HCEC 1CT (cell line): ENCODE data around the gene KIFC3.
"Not testable (repeated sequence)": the region's sequence is repeated elsewhere in the genome, so short reads cannot be mapped to it uniquely, and the experiment has no call there.

Source experiments
- DNase-seq: peaks from one replicate; pipeline ENCODE4 v3.0.0-alpha.2; 2017

Gene KIFC3

DNA sequence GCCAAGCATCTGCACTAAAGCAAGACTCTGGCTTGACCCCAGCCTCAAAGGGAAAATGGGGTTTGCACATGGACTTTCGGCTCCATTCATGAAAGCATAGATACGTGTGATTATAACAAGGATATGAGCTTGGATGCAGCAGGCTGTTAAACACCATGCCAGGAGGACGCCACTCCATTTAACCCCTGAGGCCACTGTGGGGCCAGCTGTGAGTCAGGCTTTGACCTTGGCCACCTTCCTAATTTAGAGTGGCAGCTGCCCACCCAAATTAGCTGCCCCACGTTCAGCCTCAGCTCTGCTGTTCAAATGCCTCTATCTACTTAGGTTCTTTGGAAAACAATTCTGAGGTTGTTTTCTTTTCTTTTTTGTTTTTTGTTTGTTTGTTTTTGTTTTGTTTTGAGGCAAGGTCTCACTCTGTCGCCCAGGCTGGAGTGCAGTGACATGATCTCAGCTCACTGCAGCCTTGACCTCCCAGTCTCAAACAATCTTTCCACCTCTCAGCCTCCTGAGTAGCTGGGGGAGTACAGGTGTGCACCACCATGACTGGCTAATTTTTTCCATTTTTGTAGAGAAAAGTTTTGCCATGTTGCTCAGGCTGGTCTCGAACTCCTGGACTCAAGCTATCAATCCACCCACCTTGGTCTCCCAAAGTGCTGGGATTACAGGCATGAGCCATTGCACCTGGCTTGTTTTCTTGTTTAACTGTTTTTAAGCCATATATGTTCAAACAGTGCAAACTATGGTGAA, 23.2 kb upstream of the KIFC3 start:
- no peak for DNase-seq

DNA sequence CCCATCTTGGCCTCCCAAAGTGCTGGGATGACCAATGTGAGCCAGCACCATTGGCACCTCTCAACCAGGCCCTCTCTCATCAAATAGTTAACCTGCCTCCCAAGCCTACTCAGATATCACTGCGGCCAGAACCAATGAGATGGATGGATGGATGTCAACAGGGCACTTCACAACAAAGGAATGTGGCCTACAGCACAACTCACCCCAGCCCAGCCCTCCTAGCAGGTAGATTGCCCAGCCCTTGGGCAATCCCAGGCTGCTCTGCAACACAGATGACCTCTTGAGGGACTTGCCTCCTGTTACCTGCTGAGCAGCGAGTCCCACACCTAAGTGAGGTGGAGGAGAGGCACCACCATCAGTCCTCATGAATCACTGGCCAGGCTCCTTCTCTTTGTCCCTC, 22.6 kb upstream of the KIFC3 start:
- no peak for DNase-seq

DNA sequence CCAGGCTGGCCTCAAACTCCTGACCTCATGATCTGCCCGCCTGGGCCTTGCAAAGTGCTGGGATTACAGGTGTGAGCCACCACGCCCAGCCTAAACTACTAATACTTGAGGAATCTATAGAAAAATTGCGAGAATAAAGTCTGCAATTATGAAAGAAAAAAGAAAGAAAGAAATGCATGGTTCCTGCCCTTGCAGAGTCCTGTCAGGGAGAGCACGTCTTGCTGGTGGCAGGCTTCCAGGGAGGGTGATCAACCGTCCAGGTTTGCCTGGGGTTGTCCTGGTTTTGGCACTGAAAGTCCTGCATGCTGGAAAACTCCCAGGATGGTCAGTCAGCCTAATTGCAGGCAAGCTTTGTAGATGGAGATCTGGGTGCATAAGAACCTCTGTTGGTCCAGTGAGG, 21.5 kb upstream of the KIFC3 start:
- no peak for DNase-seq

DNA sequence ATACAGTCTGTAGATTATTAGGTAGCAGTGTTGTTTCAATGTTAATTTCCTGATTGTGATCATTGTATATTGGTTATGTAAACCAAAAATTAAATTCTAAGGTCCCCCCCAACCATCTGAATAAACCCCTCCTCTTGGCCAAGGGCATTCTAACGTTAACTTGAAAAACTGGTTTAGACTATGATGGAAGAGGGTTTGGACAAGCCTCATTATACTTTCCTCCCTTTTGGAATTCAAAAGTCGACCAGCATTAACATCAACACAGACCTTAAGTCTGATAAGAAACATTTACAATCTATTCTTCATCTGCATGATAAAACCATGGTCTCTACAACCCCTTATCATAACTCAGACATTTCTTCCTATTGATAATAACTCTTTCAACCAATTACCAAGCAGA, 20.6 kb upstream of the KIFC3 start:
- DNase-seq, result no peak

DNA sequence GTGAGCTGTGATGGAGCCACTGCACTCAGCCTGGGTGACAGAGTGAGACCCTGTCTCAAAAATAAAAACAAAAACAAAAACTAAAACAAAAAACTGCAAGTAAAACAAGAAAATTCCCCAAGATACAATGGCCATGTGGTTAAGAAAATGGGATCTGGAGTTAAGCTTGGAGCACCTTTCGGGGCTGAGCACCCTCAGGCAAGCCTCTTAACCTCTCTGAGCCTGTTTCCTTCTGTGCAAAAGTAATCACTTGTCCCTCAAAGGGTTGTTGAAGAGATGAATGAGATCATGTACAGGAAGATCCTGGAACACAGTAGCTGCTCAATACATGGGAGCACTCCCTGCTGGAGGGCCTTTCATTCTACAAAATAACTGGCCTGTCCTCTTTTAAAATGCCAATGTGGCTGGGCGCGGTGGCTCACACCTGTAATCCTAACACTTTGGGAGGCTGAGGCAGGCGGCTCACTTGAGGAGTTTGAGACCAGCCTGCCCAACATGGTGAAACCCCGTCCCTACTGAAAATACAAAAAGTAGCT, 19.8 kb upstream of the KIFC3 start:
- no peak for DNase-seq

DNA sequence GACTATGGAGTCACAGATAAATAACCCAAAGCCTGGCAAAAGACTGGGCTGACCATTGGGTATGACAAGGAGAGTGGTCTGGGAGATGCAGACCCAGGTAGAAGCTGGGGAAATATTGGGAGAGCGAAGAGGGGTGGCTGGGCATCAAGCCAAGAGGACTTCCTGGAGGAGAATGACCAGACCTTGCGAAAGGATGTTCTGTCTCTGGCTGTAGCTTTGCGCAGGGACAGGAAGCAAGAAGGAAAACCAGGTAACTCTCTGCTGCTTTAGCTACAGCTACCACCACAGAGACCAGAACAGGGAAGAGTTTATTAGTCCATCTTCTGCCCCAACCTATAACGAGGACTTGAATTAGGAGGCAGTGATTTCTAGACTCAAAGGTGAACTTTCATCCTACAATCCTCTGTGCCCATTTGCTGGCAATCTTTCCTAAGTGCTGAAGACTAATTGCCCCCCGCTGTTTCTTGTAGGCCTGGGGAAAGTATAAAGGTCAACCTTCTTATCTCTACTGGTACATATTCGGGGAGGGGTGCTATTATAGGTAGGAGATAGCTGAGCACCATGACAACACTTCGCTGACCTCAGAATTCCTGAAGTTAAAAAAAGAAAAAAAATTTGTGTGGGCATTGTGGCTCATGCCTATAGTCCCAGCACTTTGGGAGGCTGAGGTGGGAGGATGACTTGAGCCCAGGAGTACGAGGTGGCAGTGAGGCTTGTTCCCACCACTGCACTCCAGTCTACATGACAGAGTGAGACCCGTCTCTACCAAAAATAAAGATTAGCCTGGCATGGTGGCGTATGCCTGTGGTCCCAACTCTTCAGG, 19.1 kb upstream of the KIFC3 start:
- no peak for DNase-seq

DNA sequence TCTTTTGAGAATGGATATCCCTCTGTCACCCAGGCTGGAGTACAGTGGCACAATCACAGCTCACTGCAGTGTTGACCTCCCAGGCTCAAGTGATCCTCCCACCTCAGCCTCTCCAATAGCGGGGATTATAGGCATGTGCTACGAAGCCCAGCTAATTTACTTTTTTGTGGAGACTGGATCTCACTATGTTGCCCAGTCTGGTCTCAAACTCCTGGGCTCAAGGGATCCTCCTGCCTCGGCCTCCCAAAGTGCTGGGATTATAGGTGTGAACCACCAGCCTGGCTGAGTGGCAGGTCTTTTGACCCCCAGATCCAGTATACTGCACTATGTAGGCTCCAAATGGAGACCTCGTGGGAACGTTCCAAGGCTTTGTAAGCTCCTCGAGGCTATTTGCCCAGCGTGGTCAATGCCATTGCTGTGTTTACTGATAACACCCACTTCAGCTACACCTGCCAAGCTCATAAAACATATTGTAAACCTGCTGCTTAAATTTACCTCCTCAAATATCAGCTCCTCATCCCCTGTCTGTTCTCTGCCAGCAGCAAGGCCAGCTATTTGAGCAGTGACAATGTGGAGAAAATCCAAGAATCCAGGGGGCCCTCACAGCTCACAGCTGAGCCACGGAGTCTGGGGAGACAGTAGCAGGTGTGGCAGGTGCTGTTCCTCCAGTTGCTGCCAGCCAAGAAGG, 16.2 kb upstream of the KIFC3 start:
- no peak for DNase-seq

DNA sequence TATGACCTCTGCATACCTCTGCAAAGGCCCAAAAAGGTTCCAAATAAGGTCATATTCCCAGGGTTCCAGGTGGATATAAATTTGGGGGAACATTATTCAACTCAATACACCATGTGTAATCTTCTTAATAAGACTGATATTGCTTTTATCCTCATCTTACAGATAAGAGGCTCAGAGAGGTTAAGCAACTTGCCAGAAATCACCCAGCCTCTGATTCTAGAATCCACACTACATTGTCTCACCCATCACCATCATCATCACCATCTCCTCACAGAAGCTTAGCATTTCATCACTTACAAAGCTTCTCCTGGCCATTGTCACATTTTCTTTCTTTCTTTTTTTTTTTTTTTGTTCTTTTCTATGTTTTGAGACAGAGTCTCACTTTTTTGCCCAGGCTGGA, 15.4 kb upstream of the KIFC3 start:
- no peak for DNase-seq

DNA sequence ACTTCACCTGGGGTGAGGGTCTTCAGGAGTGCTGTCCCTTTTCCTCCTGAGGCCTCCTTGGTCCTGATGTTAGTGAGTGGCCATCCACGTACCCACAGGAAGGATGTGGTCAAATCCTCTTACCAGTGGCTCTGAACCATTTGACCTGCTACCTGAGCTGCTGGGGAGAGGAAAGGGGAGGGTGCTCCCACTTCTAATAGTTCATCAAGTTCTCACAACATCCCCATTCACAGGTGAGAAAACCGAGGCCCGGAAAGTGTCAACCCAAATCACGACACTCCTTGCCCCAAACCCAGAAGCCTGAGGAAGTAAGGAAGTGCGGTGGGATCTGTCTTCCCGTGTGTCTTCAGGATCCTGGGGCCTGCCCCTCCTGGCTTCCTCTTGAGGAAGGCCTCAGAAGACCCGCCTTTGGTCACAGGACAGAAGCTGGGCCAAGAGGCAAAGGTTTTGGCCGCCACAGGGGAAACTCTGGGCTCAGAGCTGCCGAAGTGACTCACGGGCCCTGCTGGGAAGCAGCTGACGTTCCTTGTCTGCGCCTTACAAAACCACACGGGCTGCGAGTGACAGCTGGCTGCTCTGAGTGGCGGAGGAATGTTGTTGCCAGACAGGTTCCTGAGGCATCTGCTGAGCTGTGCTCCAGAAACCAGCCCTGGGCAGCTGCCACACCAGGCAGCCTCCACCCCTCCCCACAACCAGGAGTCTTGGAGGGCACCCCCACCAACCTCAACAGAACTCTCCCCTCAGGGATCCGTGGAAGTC, 13.9 kb upstream of the KIFC3 start:
- peak; percentile 91 for DNase-seq

DNA sequence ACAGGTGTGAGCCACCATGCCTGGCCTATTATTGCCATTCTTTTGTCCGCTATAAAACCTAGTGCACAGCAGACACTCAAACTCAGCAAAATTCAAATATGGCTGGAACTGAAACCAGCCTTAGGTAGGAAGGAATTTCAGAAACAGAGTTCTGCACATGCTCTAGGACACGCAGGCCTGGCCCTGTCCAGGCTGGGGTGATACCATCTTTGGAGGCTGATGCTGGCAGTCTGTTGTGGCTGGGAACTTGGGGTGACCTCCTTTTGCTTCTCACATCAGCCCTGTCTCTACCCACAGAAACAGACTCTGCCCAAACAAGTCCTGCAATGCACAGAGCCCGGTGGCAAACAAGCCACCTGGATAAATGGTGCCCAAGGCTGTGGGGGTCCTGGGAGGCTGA, 12.6 kb upstream of the KIFC3 start:
- DNase-seq, result no peak

DNA sequence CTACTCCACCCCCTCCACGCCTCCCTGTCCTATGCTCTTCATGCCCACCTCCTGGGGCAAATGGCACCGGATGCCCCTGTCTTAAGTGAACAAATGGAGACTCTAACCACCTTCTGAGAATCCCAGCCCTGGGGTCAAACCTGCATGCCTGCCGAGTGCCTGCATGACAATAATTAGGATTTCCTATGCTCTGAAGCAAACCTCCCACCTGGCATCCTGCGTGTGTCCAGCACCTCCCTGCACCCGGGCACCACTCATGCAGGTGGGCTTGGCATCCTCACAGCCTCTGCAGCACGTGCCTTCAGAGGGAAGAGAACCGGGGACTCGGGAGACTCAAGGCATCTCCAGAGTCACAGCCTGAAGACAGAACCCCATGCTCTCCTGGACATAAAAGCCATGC, 11.2 kb upstream of the KIFC3 start:
- DNase-seq, result no peak

DNA sequence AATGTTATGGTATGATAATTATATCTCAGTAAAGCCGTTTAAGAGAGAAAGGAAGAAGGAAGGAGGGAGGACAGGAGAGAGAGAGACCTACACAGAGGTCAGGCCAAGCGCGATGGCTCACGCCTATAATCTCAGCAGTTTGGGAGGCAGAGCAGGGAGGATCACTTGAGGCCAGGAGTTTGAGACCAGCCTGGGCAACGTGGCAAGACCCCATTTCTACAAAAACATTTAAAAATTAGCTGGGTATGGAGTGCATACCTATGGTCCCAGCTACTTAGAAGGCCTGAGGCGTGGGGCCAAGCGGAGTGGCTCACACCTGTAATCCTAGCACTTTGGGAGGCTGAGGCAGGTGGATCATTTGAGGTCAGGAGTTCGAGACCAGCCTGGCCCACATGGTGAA, 9.0 kb upstream of the KIFC3 start:
- DNase-seq, result not testable (repeated sequence)

DNA sequence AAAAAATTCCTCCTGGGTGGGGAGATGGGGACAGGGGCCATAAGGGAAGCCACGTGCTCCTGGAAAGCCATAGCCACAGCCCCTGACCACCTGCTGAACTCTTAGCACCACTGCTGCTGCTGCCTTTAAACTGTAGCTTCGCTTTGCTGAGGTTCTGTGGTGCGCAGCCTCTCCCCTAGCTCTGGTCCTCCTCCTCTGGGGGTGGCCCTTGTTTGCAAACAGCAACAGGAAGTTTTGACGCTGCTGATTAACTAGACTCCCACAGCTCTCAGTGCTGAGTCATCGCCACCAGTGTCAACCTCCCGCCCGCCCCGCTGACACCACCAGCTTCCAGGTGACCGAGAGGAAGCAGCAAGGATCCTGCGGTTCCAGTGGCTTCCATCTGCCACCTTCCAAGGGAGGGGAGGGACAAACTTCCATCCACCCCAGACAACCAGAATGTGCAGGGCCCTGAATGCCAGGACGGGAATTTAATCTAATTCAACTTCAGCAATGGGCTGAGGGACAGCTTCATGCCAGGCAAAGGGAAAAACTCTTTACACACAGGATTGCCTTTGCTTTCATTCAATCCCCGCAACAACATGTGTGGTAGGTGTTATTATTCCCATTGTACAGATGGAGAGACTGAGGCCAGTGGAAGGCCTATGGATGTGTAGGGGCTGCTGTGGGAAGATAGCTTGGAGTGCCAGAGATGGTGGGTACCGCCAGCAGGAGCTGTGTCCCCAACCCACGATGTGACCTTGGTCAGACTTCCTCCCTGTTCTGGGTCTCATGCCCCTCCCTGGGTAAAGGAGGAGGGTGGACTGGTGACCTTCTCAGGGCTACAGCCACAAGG, 8.1 kb upstream of the KIFC3 start:
- peak; percentile 80 for DNase-seq

DNA sequence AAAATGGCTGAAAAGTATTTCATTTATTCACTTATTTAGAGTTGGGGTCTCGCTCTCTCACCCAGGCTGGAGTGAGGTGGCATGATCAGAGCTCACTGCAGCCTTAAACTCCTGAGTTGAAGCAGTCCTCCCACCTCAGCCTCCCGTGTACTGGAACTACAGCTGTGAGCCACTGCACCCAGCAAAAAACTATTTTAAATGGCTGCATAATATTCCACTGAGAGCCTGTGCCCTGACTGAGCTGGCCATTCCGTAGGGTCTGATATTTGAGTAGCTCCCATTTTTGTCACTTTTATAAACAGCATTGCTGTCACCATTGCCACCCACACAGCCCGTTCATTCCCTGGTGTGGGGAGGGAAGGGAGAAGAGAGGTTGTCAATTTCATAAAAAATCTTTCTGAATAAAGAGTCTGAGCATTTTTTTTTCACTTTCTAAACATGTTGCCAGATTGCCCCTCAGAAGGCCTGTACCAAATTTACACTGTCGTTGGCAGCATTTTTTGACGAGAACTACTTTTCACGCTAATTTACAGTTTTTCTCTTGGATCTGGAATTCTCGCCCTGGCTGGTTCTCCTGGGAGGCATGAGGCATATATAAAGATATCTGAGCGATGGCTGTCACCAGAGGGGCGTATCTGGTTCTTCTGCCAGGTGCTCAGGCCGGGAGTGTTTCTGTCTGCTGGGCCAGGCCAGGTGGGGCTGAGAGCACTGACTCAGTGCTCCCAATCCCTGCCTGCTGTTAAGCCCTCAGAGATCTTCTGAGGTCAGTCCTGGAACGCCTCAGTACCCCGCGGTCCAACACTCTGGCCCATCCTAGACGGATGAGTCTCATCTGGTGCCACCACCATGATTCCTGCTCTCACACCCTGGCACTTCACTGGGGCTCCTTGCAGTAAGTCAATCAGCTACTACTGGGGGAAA, 7.2 kb upstream of the KIFC3 start:
- no peak for DNase-seq

DNA sequence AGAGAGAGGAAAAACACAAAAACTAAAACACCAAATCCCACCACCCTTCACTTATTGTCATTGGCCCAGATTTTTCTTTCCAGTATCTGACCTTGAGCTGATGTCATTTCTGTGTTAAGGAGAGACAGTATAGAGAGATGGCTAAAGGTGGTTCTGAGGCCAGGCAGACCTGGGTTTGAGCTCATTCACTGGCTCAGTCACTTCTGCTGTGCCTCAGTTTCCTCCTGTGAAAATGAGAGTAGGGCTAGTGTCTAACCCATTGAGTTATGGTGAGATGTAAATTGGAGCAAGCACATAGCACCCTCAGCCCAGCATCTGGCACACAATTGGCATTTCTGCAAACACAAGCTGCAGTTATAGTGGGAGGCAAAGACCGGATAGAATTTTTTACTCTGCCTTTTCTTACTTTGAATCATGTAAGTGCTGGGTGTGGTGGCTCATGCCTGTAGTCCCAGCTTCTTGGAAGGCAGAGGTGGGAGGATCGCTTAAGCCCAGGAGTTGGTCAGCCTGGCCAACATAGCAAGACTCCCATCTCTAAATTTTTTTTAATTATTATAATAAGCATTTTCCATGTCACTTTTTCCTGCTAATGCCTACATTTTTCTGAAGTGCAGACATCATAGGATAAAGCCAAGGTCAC, 6.4 kb upstream of the KIFC3 start:
- no peak for DNase-seq

DNA sequence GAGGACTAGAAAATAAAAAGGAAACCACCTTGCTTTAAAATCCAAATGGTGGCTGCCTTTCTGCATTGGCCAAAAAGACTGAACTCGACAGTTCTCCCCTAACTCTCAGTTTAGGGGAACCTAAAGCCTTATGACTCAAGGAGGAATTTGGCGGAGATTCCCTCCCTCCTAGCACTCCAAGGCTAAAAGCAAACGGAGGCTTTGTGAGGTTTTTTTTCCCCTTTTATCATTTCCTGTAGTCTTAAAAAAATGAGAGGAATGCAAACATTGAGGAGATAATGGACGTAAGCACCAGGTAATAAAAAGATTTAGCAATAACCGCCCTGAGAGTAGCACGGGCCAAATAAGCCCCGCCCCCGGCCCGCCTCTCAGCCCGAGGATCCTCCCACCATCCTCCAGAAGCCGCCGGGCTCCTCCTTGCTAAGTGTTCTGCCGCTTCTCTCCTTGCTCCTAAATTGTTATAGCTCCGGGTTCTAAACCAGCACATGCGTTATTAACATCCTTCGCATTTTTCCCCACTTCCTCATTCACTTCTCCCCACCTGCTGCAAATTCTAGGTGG, 5.8 kb upstream of the KIFC3 start:
- DNase-seq, result peak; percentile 81

DNA sequence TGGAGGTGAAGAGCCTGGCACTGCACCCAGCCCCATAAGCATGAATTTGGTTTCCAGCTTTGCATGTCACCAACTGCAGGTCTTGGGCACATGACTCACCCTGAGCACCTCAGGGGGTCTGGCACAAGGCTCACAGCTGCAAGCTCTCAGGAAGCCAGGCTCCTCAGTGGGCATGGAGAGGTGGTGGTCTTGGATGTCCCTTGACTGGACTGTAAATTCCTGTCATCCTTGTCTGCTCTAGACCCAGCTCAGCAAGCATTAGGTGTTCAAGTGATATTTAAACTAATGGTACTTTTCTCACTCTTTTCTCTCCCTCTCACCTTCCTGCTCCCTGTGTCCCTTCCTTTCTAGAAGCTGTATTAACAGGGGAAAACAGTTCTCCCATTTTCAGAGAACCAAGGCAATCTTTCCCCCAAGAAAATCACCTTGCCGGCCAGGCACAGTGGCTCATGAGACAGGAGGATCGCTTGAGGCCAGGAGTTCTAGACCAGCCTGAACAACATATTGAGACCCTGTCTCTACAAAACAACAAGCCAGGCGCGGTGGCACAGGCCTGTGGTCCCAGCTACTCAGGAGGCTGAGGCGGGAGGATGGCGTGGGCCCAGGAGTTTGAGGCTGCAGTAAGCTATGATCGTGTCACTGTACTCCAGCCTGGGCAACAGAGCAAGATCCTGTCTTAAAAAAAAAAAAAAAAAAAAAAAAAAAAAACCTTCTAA, 5.1 kb upstream of the KIFC3 start:
- no peak for DNase-seq

DNA sequence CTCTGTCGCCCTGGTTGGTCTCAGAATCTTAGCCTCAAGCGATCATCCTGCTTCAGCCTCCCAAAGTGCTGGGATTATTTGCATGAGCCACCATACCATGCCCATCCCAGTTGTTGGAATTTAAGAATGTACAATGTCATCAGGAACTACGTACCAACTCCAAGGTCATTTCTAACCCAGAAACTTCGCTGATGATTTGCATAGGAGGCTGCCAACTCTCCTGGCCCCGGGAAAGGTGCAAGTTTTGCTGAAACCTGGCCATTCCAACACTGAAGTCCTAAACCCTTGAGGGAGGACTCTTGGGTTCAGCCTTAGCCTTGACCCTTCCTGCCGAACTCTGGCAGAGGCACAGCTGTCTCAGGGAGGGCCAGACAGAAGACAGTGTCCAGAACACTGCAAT, 2.9 kb upstream of the KIFC3 start:
- no peak for DNase-seq
